Right ventricle myocardium superior (tissue), 1 donor: ENCODE data around the gene EFNA5. TPM values are rescaled to one million over a fixed set of nuclear protein-coding genes. Genes with fewer than 3 reads are reported as not detected.
A peak's percentile ranks its signal among the peaks of the same experiment; 100 is the strongest.

Source experiments
- ATAC-seq: fragments of 200-7000 bp; cut with Tn5 transposase; one replicate; pipeline ENCODE4 v1.9.1; 2020; ENCODE audit warnings: mild to moderate bottlenecking; ENCODE audit not compliant: poor library complexity
- DNase-seq: peaks from one replicate; pipeline ENCODE4 v3.0.0-alpha.2; 2020
- intact Hi-C: fragments of 100-400 bp; cut with DNase I; formaldehyde crosslinking; loops from one replicate; pipeline ENCODE4 v1.11.2; 2022
- total RNA-seq: library from RNA; stranded (reverse); fragmentation: NEBNext Ultra II Directional; extraction: Animal tissue kit (Norgen Biotek cat#: 25700); gene quantifications from one replicate; pipeline ENCODE4 v1.2.1, GENCODE V29; 2021
- donor health status: DM: no; HTN: yes; CAD: no; lungs with severe emphysema.

The EFNA5 gene
- total RNA-seq, 1 donor from 2014 or later = 25.7 TPM

- intact Hi-C loops = no loop called here
These were observed 54.5 kb downstream of the EFNA5 start for GRCh38 chr5:107616213-107616612.

GRCh38 chr5:107615299-107615817 lies 55.4 kb downstream of the EFNA5 start:
- DNase-seq (no peak), ATAC-seq (no peak)
- intact Hi-C loops = no loop called here

More at GRCh38 chr5:107616213-107616612, 54.5 kb downstream of the EFNA5 start:
- DNase-seq (no peak), ATAC-seq (no peak)

- intact Hi-C loops = no loop called here
- no peak for ATAC-seq
These were observed 58.2 kb downstream of the EFNA5 start for GRCh38 chr5:107612541-107612940.

GRCh38 chr5:107610798-107611197 lies 59.9 kb downstream of the EFNA5 start:
- intact Hi-C loops = no loop called here
- DNase-seq (no peak), ATAC-seq (no peak)

More at GRCh38 chr5:107612541-107612940, 58.2 kb downstream of the EFNA5 start:
- no peak for DNase-seq

GRCh38 chr5:107607671-107608345 lies 62.9 kb downstream of the EFNA5 start:
- DNase-seq (no peak), ATAC-seq (peak; percentile 36)
- intact Hi-C loops = no loop called here

- DNase-seq = no peak
- no peak for ATAC-seq
- intact Hi-C loops = no loop called here
These were observed 63.5 kb downstream of the EFNA5 start for GRCh38 chr5:107607196-107607595.

- no peak for ATAC-seq
- intact Hi-C loops = no loop called here
- no peak for DNase-seq
These were observed 65.1 kb downstream of the EFNA5 start for GRCh38 chr5:107605596-107606125.

GRCh38 chr5:107604990-107605389 lies 65.7 kb downstream of the EFNA5 start:
- intact Hi-C loops = no loop called here
- ATAC-seq = no peak
- DNase-seq = no peak

GRCh38 chr5:107604146-107604910 lies 66.4 kb downstream of the EFNA5 start:
- DNase-seq (no peak), ATAC-seq (no peak)
- intact Hi-C loops = no loop called here

GRCh38 chr5:107603349-107603748 lies 67.4 kb downstream of the EFNA5 start:
- intact Hi-C loops = no loop called here

GRCh38 chr5:107602896-107603295 lies 67.8 kb downstream of the EFNA5 start:
- DNase-seq (no peak), ATAC-seq (no peak)
- intact Hi-C loops = no loop called here

More at GRCh38 chr5:107603349-107603748, 67.4 kb downstream of the EFNA5 start:
- ATAC-seq (no peak), DNase-seq (no peak)

- ATAC-seq (peak; percentile 50), DNase-seq (no peak)
- intact Hi-C loops = no loop called here
These were observed 69.7 kb downstream of the EFNA5 start for GRCh38 chr5:107601076-107601475.

- no peak for ATAC-seq
- DNase-seq = no peak
These were observed 71.8 kb downstream of the EFNA5 start for GRCh38 chr5:107598958-107599357.

GRCh38 chr5:107597803-107598202 lies 72.9 kb downstream of the EFNA5 start:
- intact Hi-C loops = no loop called here
- ATAC-seq = no peak

More at GRCh38 chr5:107598958-107599357, 71.8 kb downstream of the EFNA5 start:
- intact Hi-C loops = no loop called here

GRCh38 chr5:107597247-107597646 lies 73.5 kb downstream of the EFNA5 start:
- intact Hi-C loops = no loop called here
- ATAC-seq (no peak), DNase-seq (no peak)

More at GRCh38 chr5:107597803-107598202, 72.9 kb downstream of the EFNA5 start:
- no peak for DNase-seq

GRCh38 chr5:107594253-107595045 lies 76.3 kb downstream of the EFNA5 start:
- ATAC-seq = peak; percentile 81
- DNase-seq = no peak
- intact Hi-C loops = no loop called here

GRCh38 chr5:107593009-107593408 lies 77.7 kb downstream of the EFNA5 start:
- no peak for DNase-seq
- ATAC-seq = peak; percentile 24
- intact Hi-C loops = no loop called here

- ATAC-seq (peak; percentile 68), DNase-seq (no peak)
- intact Hi-C loops = no loop called here
These were observed 78.2 kb downstream of the EFNA5 start for GRCh38 chr5:107592515-107592914.

- intact Hi-C loops = no loop called here
- ATAC-seq = no peak
These were observed 80.1 kb downstream of the EFNA5 start for GRCh38 chr5:107590686-107591085.

More at GRCh38 chr5:107590686-107591085, 80.1 kb downstream of the EFNA5 start:
- DNase-seq = no peak
